Pancreas (tissue), 10 donors: ENCODE results near the gene AFF3. TPM values are rescaled to one million over a fixed set of nuclear protein-coding genes. Genes with fewer than 3 reads are reported as not detected.
"Not testable (repeated sequence)": the region's sequence is repeated elsewhere in the genome, so short reads cannot be mapped to it uniquely, and the experiment has no call there.

Source experiments
- ATAC-seq, 4 donors: fragments of 200-7000 bp; cut with Tn5 transposase; one replicate each; pipeline versions ENCODE4 v1.8.0 to v1.9.1; 2020; ENCODE audit warnings: mild to moderate bottlenecking in 4 of 4, moderate library complexity in 4 of 4
- DNase-seq, 6 donors: peaks; one replicate each; pipeline ENCODE4 v3.0.0-alpha.2; 2020
- FAIRE-seq: peaks from 2 replicates; lab custom pipeline; 2012; peaks lifted over from hg19 to GRCh38; lab: Jason Lieb, UNC
- H3K27ac ChIP-seq, 4 donors: fragments of 200-600 bp; sonication (generic); 1 replicate in 3 of 4; 2 replicates in 1 of 4; pipeline versions ENCODE4 v1.5.0 to v1.8.0; 2020
- H3K27me3 ChIP-seq, 4 donors: fragments of 200-600 bp; one replicate each; pipeline ENCODE4 v1.8.0; 2021
- H3K36me3 ChIP-seq, 3 donors: fragments of 200-600 bp; sonication (generic) in 1 of 3; one replicate each; pipeline versions ENCODE4 v1.5.0 to v1.8.0; 2020 to 2021
- H3K4me1 ChIP-seq, 3 donors: fragments of 200-600 bp; one replicate each; pipeline ENCODE4 v1.8.0; 2021
- H3K4me3 ChIP-seq, 4 donors: fragments of 200-600 bp; sonication (generic) in 2 of 4; one replicate each; pipeline versions ENCODE4 v1.5.0 to v1.8.0; 2020 to 2021
- H3K9me3 ChIP-seq, 4 donors: fragments of 200-600 bp; one replicate each; pipeline ENCODE4 v1.8.0; 2021
- CTCF ChIP-seq, 4 donors: fragments of 200-600 bp; sonication (generic) in 3 of 4; IDR thresholded peaks; one replicate each; pipeline versions ENCODE4 v1.5.0 to v1.8.0; 2021; ENCODE audit warnings: antibody characterized with exemption in 4 of 4
- WGBS, 2 donors: extraction: QIAGEN DNeasy Blood & Tissue Kit; methylation state at CpG; one replicate each; pipeline ENCODE4 v1.1.7; 2013; 5-methylcytosine and 5-hydroxymethylcytosine counted together
- intact Hi-C, 3 donors: fragments of 100-400 bp; cut with DNase I; formaldehyde crosslinking; loops; one replicate each; pipeline versions ENCODE4 v1.11.1 to v1.14.2; 2022
- polyA plus RNA-seq, 2 donors: library from polyadenylated mRNA; stranded (reverse); fragments of 200-250 nt; gene quantifications; one replicate each; pipeline ENCODE4 v1.2.3, GENCODE V29; 2013
- total RNA-seq, 6 donors: library from RNA; stranded (reverse); fragmentation: NEBNext Ultra II Directional in 4 of 6; extraction: Animal tissue kit (Norgen Biotek cat#: 25700) in 4 of 6; gene quantifications; one replicate each; pipeline versions ENCODE4 v1.2.1 to v1.2.4, GENCODE V29; 2021 to 2023
- donor health status: healthy with polysubstance abuse.
- donor health status: DM: no; HTN: no; CAD: no; lungs with moderate emphysema.
- donor health status: DM: no; HTN: no; CAD: no.
- donor health status: control.
- donor health status: control.
- donor health status: Bipolar disorder and iron deficiency.
- donor health status: DM: yes; HTN: yes; CAD: no.
- donor health status: DM: no; HTN: no; CAD: no.
- donor health status: DM: no; HTN: no; CAD: no.
- donor health status: DM: yes; HTN: yes; CAD: no.

AFF3 gene
- total and polyA plus RNA-seq, 8 donors, result 0.19 to 1.1 (median 0.54) TPM

GRCh38 chr2:99509387-99509786, 633.0 kb downstream of the AFF3 start:
- DNase-seq, result no peak
- Histone ChIP-seq H3K27me3 (no peaks in the 10 kb centered on the region), H3K36me3 (no peaks in the 10 kb centered on the region), H3K9me3 (no peaks in the 10 kb centered on the region), H3K27ac (no peak overlapping the region), H3K4me3 (no peak overlapping the region), H3K4me1 (no peaks in the 10 kb centered on the region)
- FAIRE-seq, result no peak
- ATAC-seq, result no peak
- TF ChIP-seq CTCF (IDR thresholded peaks at IDR 0.05), result no peak
- WGBS, 2 donors, result 83 to 84% methylated on average over 4 of the region's 4 CpGs
- intact Hi-C loops, result no loop called here

DNA sequence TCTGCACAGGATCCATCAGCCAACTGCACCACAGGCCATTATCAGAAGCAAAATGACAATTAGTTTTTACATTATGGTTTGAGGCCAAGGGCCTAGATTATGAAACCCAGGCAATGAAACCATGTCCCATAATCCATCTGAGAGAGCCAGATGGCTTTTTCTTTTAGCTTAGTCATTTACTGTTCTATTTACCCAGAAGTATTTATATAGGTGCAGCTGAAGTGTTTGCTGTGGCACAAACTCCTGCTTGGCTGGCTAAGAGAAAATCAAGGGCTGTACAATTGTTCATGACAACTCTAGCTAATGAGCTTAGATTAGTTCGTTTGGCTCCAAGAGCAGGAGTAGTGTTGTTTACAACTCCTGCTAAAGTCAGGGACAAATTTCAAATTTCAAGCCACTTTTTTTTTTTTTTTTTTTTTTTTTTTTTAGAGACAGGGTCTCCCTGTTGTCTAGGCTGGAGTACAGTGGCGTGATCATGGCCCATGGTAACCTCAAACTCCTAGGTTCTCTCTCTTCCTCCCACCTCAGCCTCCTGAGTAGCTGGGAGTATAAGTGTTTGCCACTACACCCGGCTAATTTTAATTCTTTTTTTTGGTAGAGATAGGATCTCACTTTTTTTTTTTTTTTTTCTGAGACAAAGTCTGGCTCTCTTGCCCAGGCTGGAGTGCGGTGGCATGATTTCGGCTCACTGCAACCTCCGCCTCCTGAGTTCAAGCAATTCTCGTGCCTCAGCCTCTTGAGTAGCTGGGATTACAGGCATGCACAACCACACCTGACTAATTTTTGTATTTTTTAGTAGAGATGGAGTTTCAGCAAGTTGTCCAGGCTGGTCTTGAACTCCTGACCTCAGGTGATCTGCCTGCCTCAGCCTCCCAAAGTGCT, 634.2 kb downstream of the AFF3 start:
- Histone ChIP-seq H3K36me3 (no peaks in the 10 kb centered on the region), H3K4me1 (no peaks in the 10 kb centered on the region), H3K9me3 (no peaks in the 10 kb centered on the region), H3K27ac (no peak overlapping the region), H3K27me3 (no peaks in the 10 kb centered on the region), H3K4me3 (no peak overlapping the region)
- intact Hi-C loops, result no loop called here
- no peak for TF ChIP-seq CTCF (IDR thresholded peaks at IDR 0.05)
- WGBS, 2 donors, result 84 to 85% methylated on average over 7 of the region's 7 CpGs
- peak; percentile 70 to 91 (median 81) for ATAC-seq
- DNase-seq, result peak in 1 of 6 donors; percentile 7
- no peak for FAIRE-seq

DNA sequence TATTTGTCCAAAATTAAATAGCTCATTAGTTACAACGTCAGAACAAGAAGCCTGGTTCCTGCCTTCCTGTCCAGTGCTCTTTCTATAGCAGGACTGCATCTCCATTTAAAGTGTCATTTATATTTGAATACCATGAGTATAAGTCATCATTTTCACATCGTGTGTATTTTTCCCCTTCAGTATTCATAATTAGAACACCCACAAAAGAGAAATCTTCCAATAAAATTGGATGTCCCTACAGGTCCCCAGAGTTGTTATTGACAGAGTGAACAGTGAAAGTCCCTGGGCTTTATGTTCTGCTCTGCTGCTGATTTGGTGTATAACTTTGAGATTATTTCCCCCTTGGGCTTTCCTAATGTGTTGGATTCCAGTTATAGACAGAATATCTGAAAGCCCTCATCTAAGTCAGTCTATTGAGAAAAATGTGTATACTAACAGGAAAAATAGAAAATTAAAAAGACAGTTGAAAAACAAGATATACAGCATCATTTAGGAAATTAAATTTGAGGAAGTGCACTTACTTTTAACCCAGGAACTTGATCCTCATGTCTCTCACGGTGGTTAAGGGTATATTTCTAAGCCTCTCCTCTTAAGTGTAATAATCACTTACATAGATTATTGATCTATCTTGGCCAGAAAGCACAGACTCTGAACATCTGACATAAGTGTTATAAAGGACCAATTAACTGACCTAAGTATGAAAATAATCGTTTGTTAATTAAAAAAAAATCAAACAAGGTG, 637.4 kb downstream of the AFF3 start:
- WGBS, 2 donors, result 35 to 38% methylated on average over 4 of the region's 4 CpGs
- no peaks in the 10 kb centered on the region for H3K36me3 ChIP-seq
- H3K27ac ChIP-seq, result no peak overlapping the region
- H3K9me3 ChIP-seq, result no peaks in the 10 kb centered on the region
- FAIRE-seq (no peak), DNase-seq (no peak), ATAC-seq (no peak)
- no peak overlapping the region for H3K4me3 ChIP-seq
- intact Hi-C loops, result no loop called here
- H3K27me3 ChIP-seq, result no peaks in the 10 kb centered on the region
- TF ChIP-seq CTCF (IDR thresholded peaks at IDR 0.05), result no peak
- no peaks in the 10 kb centered on the region for H3K4me1 ChIP-seq

- H3K27ac ChIP-seq, H3K4me1 ChIP-seq, H3K27me3 ChIP-seq, ATAC-seq, H3K4me3 ChIP-seq, H3K36me3 ChIP-seq, H3K9me3 ChIP-seq, DNase-seq, intact Hi-C loops, FAIRE-seq: not testable (repeated sequence)
- WGBS, 2 donors, result 82 to 87% methylated on average over 8 of the region's 8 CpGs
Observed at GRCh38 chr2:99503662-99504416, 638.6 kb downstream of the AFF3 start.

DNA sequence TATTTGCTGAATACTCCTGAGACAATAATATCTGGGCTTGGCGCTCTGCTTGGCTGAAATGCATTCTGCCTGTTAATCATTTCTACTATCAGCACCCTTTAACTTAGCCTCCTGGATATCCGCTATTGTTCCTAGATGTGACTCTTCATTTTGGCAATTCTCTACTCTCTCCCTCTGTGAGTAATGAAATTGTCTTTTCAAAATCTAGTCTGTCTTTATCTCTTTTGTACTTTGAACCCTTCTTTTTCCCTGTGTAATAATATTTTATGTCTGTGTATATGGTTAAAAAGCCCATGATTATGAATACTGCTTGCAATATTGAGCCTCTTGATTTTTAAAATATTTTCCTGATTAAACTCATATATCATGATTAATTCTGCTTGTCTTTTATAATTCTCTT, 646.4 kb downstream of the AFF3 start:
- Histone ChIP-seq H3K4me1 (peaks cover 0 to 2% (median 0%) of the 10 kb centered on the region in 3 donors), H3K27me3 (no peaks in the 10 kb centered on the region), H3K9me3 (no peaks in the 10 kb centered on the region), H3K36me3 (no peaks in the 10 kb centered on the region), H3K27ac (no peak overlapping the region), H3K4me3 (no peak overlapping the region)
- FAIRE-seq (no peak), DNase-seq (no peak), ATAC-seq (no peak)
- WGBS, 2 donors, result 49 to 54% methylated on average over 2 of the region's 2 CpGs
- intact Hi-C loops, result no loop called here
- TF ChIP-seq CTCF (IDR thresholded peaks at IDR 0.05), result no peak
